ENCODE measurements around the gene BCL2L12. TPM values are rescaled to one million over a fixed set of nuclear protein-coding genes. Genes with fewer than 3 reads are reported as not detected.

The BCL2L12 gene
- total RNA-seq, 6 donors from 2014 or later: 4.2 to 21.3 (median 14.1) TPM

GRCh38 chr19:49645995-49646394, 19.7 kb upstream of the BCL2L12 start:
- Histone ChIP-seq H3K9me3 (no peaks in the 10 kb centered on the region), H3K27ac (no peak overlapping the region), H3K4me1 (peaks cover 16 to 41% (median 26%) of the 10 kb centered on the region in 4 donors), H3K4me3 (no peak overlapping the region), H3K36me3 (peaks cover 9 to 60% (median 42%) of the 10 kb centered on the region in 4 donors), H3K27me3 (no peaks in the 10 kb centered on the region)
- WGBS, 2 donors: 94% methylated on average over 6 to 13 of the region's 13 CpGs
- TF ChIP-seq POLR2A (IDR thresholded peaks at IDR 0.05): no peak
- TF ChIP-seq CTCF (IDR thresholded peaks at IDR 0.05): no peak
- TF ChIP-seq POLR2AphosphoS5 (IDR thresholded peaks at IDR 0.05): no peak
- ATAC-seq (ENCODE audit: low FRiP score in 2 of 2) (no peak), DNase-seq (no peak)

GRCh38 chr19:49646586-49646985, 19.1 kb upstream of the BCL2L12 start:
- Histone ChIP-seq H3K27me3 (no peaks in the 10 kb centered on the region), H3K9me3 (no peaks in the 10 kb centered on the region), H3K4me1 (peaks cover 15 to 35% (median 21%) of the 10 kb centered on the region in 4 donors), H3K36me3 (peaks cover 9 to 66% (median 48%) of the 10 kb centered on the region in 4 donors), H3K4me3 (no peak overlapping the region), H3K27ac (no peak overlapping the region)
- WGBS, 2 donors: 95 to 98% methylated on average over 15 of the region's 17 CpGs
- ATAC-seq (ENCODE audit: low FRiP score in 2 of 2) (no peak), DNase-seq (no peak)
- no peak for TF ChIP-seq EP300 (IDR thresholded peaks at IDR 0.05)
- no peak for TF ChIP-seq POLR2A (IDR thresholded peaks at IDR 0.05)
- TF ChIP-seq CTCF (IDR thresholded peaks at IDR 0.05): no peak
- no peak for TF ChIP-seq POLR2AphosphoS5 (IDR thresholded peaks at IDR 0.05)

- no peaks in the 10 kb centered on the region for H3K27me3 ChIP-seq
- no peak overlapping the region for H3K27ac ChIP-seq
- H3K4me3 ChIP-seq: no peak overlapping the region
- no peaks in the 10 kb centered on the region for H3K9me3 ChIP-seq
- 91 to 94% methylated on average over 42 to 60 of the region's 72 CpGs for WGBS, 2 donors
- H3K4me1 ChIP-seq: no peaks in the 10 kb centered on the region
- ATAC-seq (ENCODE audit: low FRiP score in 2 of 2) (no peak), DNase-seq (peak in 1 of 2 donors; percentile 81)
- peaks cover 36 to 94% (median 83%) of the 10 kb centered on the region in 4 donors for H3K36me3 ChIP-seq
- TF ChIP-seq POLR2A (IDR thresholded peaks at IDR 0.05): no peak
- no peak for TF ChIP-seq CTCF (IDR thresholded peaks at IDR 0.05)
- no peak for TF ChIP-seq EP300 (IDR thresholded peaks at IDR 0.05)
- no peak for TF ChIP-seq POLR2AphosphoS5 (IDR thresholded peaks at IDR 0.05)
Observed at GRCh38 chr19:49651029-49651819, 14.5 kb upstream of the BCL2L12 start.

GRCh38 chr19:49651820-49652550, 13.7 kb upstream of the BCL2L12 start:
- Histone ChIP-seq H3K27ac (no peak overlapping the region), H3K27me3 (no peaks in the 10 kb centered on the region), H3K9me3 (no peaks in the 10 kb centered on the region), H3K36me3 (peaks cover 38 to 94% (median 83%) of the 10 kb centered on the region in 4 donors), H3K4me3 (no peak overlapping the region), H3K4me1 (no peaks in the 10 kb centered on the region)
- DNase-seq (peak in 1 of 2 donors; percentile 84), ATAC-seq (ENCODE audit: low FRiP score in 2 of 2) (no peak)
- no peak for TF ChIP-seq POLR2AphosphoS5 (IDR thresholded peaks at IDR 0.05)
- TF ChIP-seq CTCF (IDR thresholded peaks at IDR 0.05): no peak
- no peak for TF ChIP-seq POLR2A (IDR thresholded peaks at IDR 0.05)
- no peak for TF ChIP-seq EP300 (IDR thresholded peaks at IDR 0.05)
- WGBS, 2 donors: 97 to 98% methylated on average over 74 to 109 of the region's 110 CpGs

All from upper lobe of left lung (tissue), 6 donors.